K562 (cell line): Measurements from ENCODE around the gene NFXL1. TPM values are rescaled to one million over a fixed set of nuclear protein-coding genes. Genes with fewer than 3 reads are reported as not detected.

ENCODE experiments used
- ATAC-seq: fragments of 200-7000 bp; cut with Tn5 transposase; 3 replicates; pipeline ENCODE4 v1.9.1; 2020; ENCODE audit warnings: moderate library complexity
- BruUV-seq: library from RNA; stranded (reverse); fragments of 400-500 nt; replicated peaks from 2 replicates; lab custom pipeline; 2021; lab: Mats Ljungman, UMichigan
- CTCF ChIA-PET: fragments of 300-600 bp; formaldehyde crosslinking; extraction: SDS; loops from one replicate; lab custom pipeline; 2021; ENCODE audit warnings: low intra/inter-chr PET ratio; lab: Yijun Ruan, JAX
- POLR2A ChIA-PET: fragments of 300-600, 350-650 bp; sonication (Branson Sonifier 250); formaldehyde crosslinking; extraction: SDS; loops from one replicate; lab custom pipeline; 2021; ENCODE audit warnings: antibody characterized with exemption, inconsistent platforms; lab: Yijun Ruan, JAX
- DNase-seq, 4 experiments: peaks; one replicate each; pipeline versions ENCODE4 v3.0.0 to v3.0.0-alpha.2; 2011 to 2018; ENCODE audit warnings: low spot score in 3 of 4, mixed read lengths in 3 of 4; ENCODE audit errors: extremely low read depth in 1 of 4
- FAIRE-seq: peaks from 2 replicates; lab custom pipeline; 2011; peaks lifted over from hg19 to GRCh38; lab: Jason Lieb, UNC
- H2AFZ ChIP-seq: 2 replicates; pipeline ENCODE4 v1.6.0; 2011; ENCODE audit warnings: low read depth, low read length, control low read depth, inconsistent platforms
- H3K27ac ChIP-seq: fragments of 200-600 bp; 3 replicates; pipeline ENCODE4 v1.8.0; 2011; ENCODE audit warnings: low read depth, mild to moderate bottlenecking, control low read depth, inconsistent platforms, low read length, moderate library complexity, mixed read lengths; ENCODE audit errors: extremely low read depth
- H3K27me3 ChIP-seq, 2 experiments: fragments of 300-600 bp in 1 of 2; 2 replicates in 1 of 2; 3 replicates in 1 of 2; pipeline versions ENCODE4 v1.6.0 to v1.8.0; 2011; ENCODE audit warnings: inconsistent platforms in 2 of 2, low read length in 2 of 2, mild to moderate bottlenecking in 1 of 2, mixed read lengths in 1 of 2, moderate library complexity in 1 of 2; ENCODE audit not compliant: control insufficient read depth in 2 of 2, insufficient read depth in 2 of 2
- H3K36me3 ChIP-seq: fragments of 300-600 bp; 3 replicates; pipeline ENCODE4 v1.8.0; 2011; ENCODE audit warnings: mild to moderate bottlenecking, low read length, inconsistent platforms; ENCODE audit not compliant: control insufficient read depth, insufficient read depth
- H3K4me1 ChIP-seq, 2 experiments: fragments of 200-600 bp in 1 of 2; replicated peaks in 1 of 2; 2 replicates in 1 of 2; 3 replicates in 1 of 2; pipeline versions ENCODE4 v1.5.1 to v1.8.0; 2011; ENCODE audit warnings: inconsistent platforms in 2 of 2, low read length in 2 of 2, mild to moderate bottlenecking in 1 of 2, mixed read lengths in 1 of 2, moderate library complexity in 1 of 2; ENCODE audit not compliant: control insufficient read depth in 2 of 2, insufficient read depth in 2 of 2
- H3K4me2 ChIP-seq: 2 replicates; pipeline ENCODE4 v1.6.1; 2011; ENCODE audit warnings: low read length, control low read depth, inconsistent platforms, mixed read lengths; ENCODE audit not compliant: insufficient read depth
- H3K4me3 ChIP-seq: fragments of 200-600 bp; sonication (generic), shearing (Covaris generic); 2 replicates; pipeline ENCODE4 v1.5.1; 2016; ENCODE audit warnings: control low read depth, inconsistent platforms
- H3K79me2 ChIP-seq: fragments of 200-600 bp; 3 replicates; pipeline ENCODE4 v1.8.0; 2011; ENCODE audit warnings: low read length, inconsistent platforms; ENCODE audit not compliant: control insufficient read depth, insufficient read depth
- H3K9ac ChIP-seq, 2 experiments: 2 replicates each; pipeline versions ENCODE4 v1.6.0 to v1.6.1; 2011; ENCODE audit warnings: low read depth in 2 of 2, low read length in 2 of 2, control low read depth in 1 of 2, inconsistent platforms in 1 of 2, mild to moderate bottlenecking in 1 of 2, mixed read lengths in 1 of 2; ENCODE audit not compliant: insufficient read depth in 1 of 2
- H3K9me1 ChIP-seq: one replicate; pipeline ENCODE4 v1.6.0; 2011; ENCODE audit warnings: inconsistent platforms, mild to moderate bottlenecking, low read length, moderate library complexity; ENCODE audit not compliant: control insufficient read depth, insufficient read depth
- H3K9me3 ChIP-seq: replicated peaks from 2 replicates; pipeline ENCODE4 v1.5.1; 2011; ENCODE audit warnings: low read depth, low read length, inconsistent platforms; ENCODE audit not compliant: control insufficient read depth, insufficient read depth
- H4K20me1 ChIP-seq: replicated peaks from 2 replicates; pipeline ENCODE4 v1.6.1; 2011; ENCODE audit warnings: low read length, inconsistent platforms, mixed read lengths; ENCODE audit not compliant: control insufficient read depth, insufficient read depth
- AFF1 ChIP-seq, 2 experiments: fragments of 450-650 bp; IDR thresholded peaks; 2 replicates each; pipeline ENCODE4 v1.6.1; 2018; ENCODE audit warnings: mild to moderate bottlenecking in 2 of 2, low read depth in 1 of 2; ENCODE audit not compliant: partially characterized antibody in 2 of 2
- CBFA2T3 ChIP-seq: fragments of 450-650 bp; IDR thresholded peaks from 2 replicates; pipeline ENCODE4 v1.6.1; 2017
- CTBP1 ChIP-seq: fragments of 450-650 bp; IDR thresholded peaks from 2 replicates; pipeline ENCODE4 v1.6.1; 2016; ENCODE audit warnings: borderline replicate concordance
- HEY1 ChIP-seq: fragments of 250-450 bp; sonication (Bioruptor Pico); IDR thresholded peaks from 2 replicates; pipeline ENCODE4 v1.5.0; 2020; ENCODE audit warnings: mild to moderate bottlenecking, moderate library complexity, borderline replicate concordance
- NEUROD1 ChIP-seq: fragments of 150-350 bp; IDR thresholded peaks from 2 replicates; pipeline ENCODE4 v1.6.1; 2014; ENCODE audit warnings: borderline replicate concordance, low read length, low read depth; ENCODE audit not compliant: partially characterized antibody
- PPARD ChIP-seq: fragments of 250-450 bp; sonication (Bioruptor Pico); IDR thresholded peaks from 2 replicates; pipeline ENCODE4 v1.8.0; 2022; ENCODE audit warnings: inconsistent platforms, mild to moderate bottlenecking, moderate library complexity
- SAP30 ChIP-seq: fragments of 200-600 bp; sonication (generic); IDR thresholded peaks from 2 replicates; pipeline ENCODE4 v1.6.1; 2012; ENCODE audit warnings: borderline replicate concordance, low read depth, mild to moderate bottlenecking, moderate library complexity, low read length, control low read depth, inconsistent platforms; ENCODE audit not compliant: insufficient read depth, poor library complexity, severe bottlenecking
- SRSF1 ChIP-seq: fragments of 200-400 bp; formaldehyde crosslinking; IDR thresholded peaks from 2 replicates; pipeline ENCODE4 v1.6.1; 2017; ENCODE audit warnings: mild to moderate bottlenecking, low read depth, low read length, moderate library complexity
- XRCC5 ChIP-seq: fragments of 200-400 bp; formaldehyde crosslinking; IDR thresholded peaks from 2 replicates; pipeline ENCODE4 v1.6.1; 2017; ENCODE audit warnings: low read depth, mild to moderate bottlenecking, low read length
- ZKSCAN1 ChIP-seq: fragments of 150-350 bp; IDR thresholded peaks from 2 replicates; pipeline ENCODE4 v1.6.1; 2016; ENCODE audit warnings: low read depth, low read length
- ZNF121 ChIP-seq: sonication (generic); formaldehyde crosslinking; conservative IDR thresholded peaks from 2 replicates; pipeline ENCODE4 v1.8.0; 2022; ENCODE audit warnings: missing genetic modification reagents
- ZNF507 ChIP-seq: conservative IDR thresholded peaks from 2 replicates; pipeline ENCODE4 v1.6.1; 2017; ENCODE audit warnings: missing genetic modification characterization, missing compliant biosample characterization
- ZNF583 ChIP-seq: fragments of 250-450 bp; sonication (Bioruptor Pico); IDR thresholded peaks from 2 replicates; pipeline ENCODE4 v1.4.0; 2020
- ZNF668 ChIP-seq: fragments of 250-450 bp; sonication (Bioruptor Pico); IDR thresholded peaks from 2 replicates; pipeline ENCODE4 v1.8.0; 2022; ENCODE audit warnings: mild to moderate bottlenecking, inconsistent platforms
- in situ Hi-C: fragments of 300-500 bp; cut with MboI; formaldehyde crosslinking; loops from 4 replicates; pipeline ENCODE4 v1.15.0; 2018; ENCODE audit warnings: inconsistent platforms, mixed read lengths
- intact Hi-C: fragments of 100-400 bp; cut with micrococcal nuclease; formaldehyde crosslinking; loops from 2 replicates; pipeline ENCODE4 v1.14.2; 2022
- polyA plus RNA-seq, 8 experiments: library from polyadenylated mRNA; depleted of rRNA in 4 of 8; stranded (reverse) in 5 of 8; unstranded in 3 of 8; fragments of >200 nt; fragmentation: Nextera tagmentation in 2 of 8; fragmentation: Illumina TruSeq in 1 of 8; extraction: Ambion mirVana in 2 of 8; extraction: Trizol in 1 of 8; gene quantifications; 2 replicates each; pipeline versions ENCODE4 v1.2.1 to v1.2.3, GENCODE V29; 2011 to 2014; ENCODE audit warnings: inconsistent platforms in 1 of 8, missing spikeins in 1 of 8
- total RNA-seq, 7 experiments: library from RNA; depleted of rRNA in 6 of 7; stranded (reverse); fragments of >200 nt in 6 of 7; fragmentation: Illumina TruSeq in 2 of 7; extraction: Trizol in 2 of 7; gene quantifications; 2 replicates each; pipeline versions ENCODE4 v1.2.1 to v1.2.3, GENCODE V29; 2011 to 2021; ENCODE audit warnings: low replicate concordance in 1 of 7

Gene NFXL1
- total and polyA plus RNA-seq, 9 of the 15 experiments (the other 6 are each of a cell fraction or from before 2014, with no cell fraction given): 7.5 to 27.0 (median 10.6) TPM

- no peak for TF ChIP-seq HEY1 (CRISPR knock-in tag)
- no peak for TF ChIP-seq ZNF583
- no peak for TF ChIP-seq NEUROD1
- TF ChIP-seq ZNF668: no peak
- no peak for TF ChIP-seq XRCC5
- TF ChIP-seq ZNF121 (CRISPR knock-in tag): no peak
Measured at GRCh38 chr4:47830265-47831025, 83.9 kb downstream of the NFXL1 start (continued).

- Histone ChIP-seq H3K27me3 (peaks cover 0 to 4% of the 10 kb centered on the region in 2 experiments; a peak in 1 of 5 replicates), H3K9ac (no peak overlapping the region), H4K20me1 (no peaks in the 10 kb centered on the region), H2AFZ (no peak overlapping the region), H3K9me3 (no peaks in the 10 kb centered on the region), H3K27ac (no peak overlapping the region), H3K4me3 (no peak overlapping the region), H3K4me2 (no peak overlapping the region), H3K4me1 (no peaks in the 10 kb centered on the region), H3K36me3 (no peaks in the 10 kb centered on the region), H3K79me2 (no peaks in the 10 kb centered on the region), H3K9me1 (no peaks in the 10 kb centered on the region)
- DNase-seq (no peak), FAIRE-seq (no peak), ATAC-seq (no peak)
- CTCF ChIA-PET: no interaction called here
- TF ChIP-seq ZNF507 (tag) (no peak), SAP30 (no peak), CBFA2T3 (peak; percentile 53), AFF1 (IDR thresholded peaks at IDR 0.05; ENCODE audit: low read depth in 1 of 2, partially characterized antibody in 2 of 2) (no peak), SRSF1 (no peak), CTBP1 (no peak), PPARD (CRISPR knock-in tag) (no peak), ZKSCAN1 (no peak)
- intact Hi-C loops (no loop called here), in situ Hi-C loops (no loop called here)
- no TSS peak for BruUV-seq
- POLR2A ChIA-PET: no interaction called here
Measured at GRCh38 chr4:47829438-47829837, 84.9 kb downstream of the NFXL1 start.
